Head of caudate nucleus (tissue), 42 donors: ENCODE results near the gene WDR46.
"Not testable (repeated sequence)": the region's sequence is repeated elsewhere in the genome, so short reads cannot be mapped to it uniquely, and the experiment has no call there.

Experiments used
- DNase-seq, 42 donors: peaks; one replicate each; pipeline versions ENCODE4 v3.0.0 to v3.0.0-alpha.2; 2020 to 2021; ENCODE audit warnings: mixed read lengths in 7 of 42
- intact Hi-C: fragments of 100-400 bp; cut with DNase I; formaldehyde crosslinking; loops from one replicate; pipeline ENCODE4 v1.15.0; 2022

The WDR46 gene

DNA sequence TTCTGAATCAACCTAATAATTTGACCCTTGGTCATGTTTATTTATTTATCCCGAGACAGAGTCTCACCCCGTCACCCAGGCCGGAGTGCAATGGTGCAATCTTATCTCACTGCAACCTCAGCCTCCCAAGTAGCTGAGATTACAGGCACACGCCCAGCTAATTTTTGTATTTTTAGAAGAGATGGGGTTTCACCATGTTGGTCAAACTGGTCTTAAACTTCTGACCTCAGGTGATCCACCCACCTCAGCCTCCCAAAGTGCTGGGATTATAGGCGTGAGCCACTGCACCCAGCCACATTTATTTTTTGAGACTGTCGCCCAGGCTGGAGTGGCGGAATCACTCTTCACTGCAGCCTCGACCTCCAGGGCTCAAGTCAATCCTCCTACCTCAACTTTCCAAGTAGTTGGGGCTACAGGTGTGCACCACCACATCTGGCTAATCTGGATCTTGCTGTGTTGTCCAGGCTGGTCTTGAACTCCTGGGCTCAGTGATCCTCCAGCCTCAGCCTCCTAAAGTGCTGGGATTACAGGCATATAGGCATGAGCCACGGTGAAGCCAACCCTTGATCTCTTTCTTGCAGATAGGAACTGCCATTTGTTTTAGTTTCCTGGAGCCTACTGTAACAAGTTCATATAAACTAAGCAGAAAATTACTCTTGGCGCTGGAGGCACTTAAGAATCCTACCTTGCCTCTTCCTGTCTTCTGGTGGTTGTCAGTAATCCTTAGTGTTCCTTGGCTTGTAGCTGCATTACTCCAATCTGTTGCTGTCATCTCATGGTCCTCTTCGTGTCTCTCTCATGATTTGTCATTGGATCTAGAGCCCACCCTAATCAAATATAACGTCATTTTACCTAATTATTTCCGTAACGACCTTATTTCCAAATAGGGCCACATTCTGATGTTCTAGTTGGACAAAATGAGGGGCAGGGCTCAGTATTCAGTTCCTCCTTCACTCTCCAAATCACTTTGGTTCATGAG is 14.8 kb downstream of the WDR46 start:
- intact Hi-C loops, result no loop called here
- DNase-seq, result no peak

- DNase-seq, result no peak
- intact Hi-C loops, result no loop called here
Observed at GRCh38 chr6:33273129-33273923, 15.7 kb downstream of the WDR46 start.

- intact Hi-C loops, result no loop called here
- DNase-seq, result no peak
Observed at GRCh38 chr6:33272275-33273128, 16.5 kb downstream of the WDR46 start.

- intact Hi-C loops, result no loop called here
- peak; percentile 83 to 99 (median 95) for DNase-seq
Observed at GRCh38 chr6:33271468-33272274, 17.4 kb downstream of the WDR46 start, which contains the start of the genes RPS18 and VPS52. TSS of gene RPS18 (plus strand) at chr6:33272075. CDS start at chr6:33272120, 45 bp downstream. TSS of gene VPS52 (minus strand) at chr6:33271876. CDS start at chr6:33271675, 201 bp downstream.

GRCh38 chr6:33271117-33271467 is 17.9 kb downstream of the WDR46 start:
- intact Hi-C loops, result no loop called here
- no peak for DNase-seq

GRCh38 chr6:33264015-33264414 is 25.0 kb downstream of the WDR46 start:
- DNase-seq, result no peak
- intact Hi-C loops, result no loop called here

DNA sequence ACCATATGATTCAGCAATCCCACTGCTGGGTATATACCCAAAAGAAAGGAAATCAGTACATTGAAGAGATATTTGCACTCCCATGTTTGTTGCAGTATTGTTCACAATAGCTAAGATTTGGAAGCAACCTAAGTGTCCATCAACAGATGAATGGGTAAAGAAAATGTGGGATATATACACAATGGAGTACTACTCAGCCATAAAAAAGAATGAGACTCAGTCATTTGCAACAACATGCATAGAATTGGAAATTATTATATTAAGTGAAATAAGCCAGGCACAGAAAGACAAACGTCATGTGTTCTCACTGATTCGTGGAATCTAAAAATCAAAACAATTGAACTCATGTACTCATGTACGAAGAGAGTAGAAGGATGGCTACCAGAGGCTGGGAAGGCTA is 26.5 kb downstream of the WDR46 start:
- intact Hi-C loops, DNase-seq: not testable (repeated sequence)

DNA sequence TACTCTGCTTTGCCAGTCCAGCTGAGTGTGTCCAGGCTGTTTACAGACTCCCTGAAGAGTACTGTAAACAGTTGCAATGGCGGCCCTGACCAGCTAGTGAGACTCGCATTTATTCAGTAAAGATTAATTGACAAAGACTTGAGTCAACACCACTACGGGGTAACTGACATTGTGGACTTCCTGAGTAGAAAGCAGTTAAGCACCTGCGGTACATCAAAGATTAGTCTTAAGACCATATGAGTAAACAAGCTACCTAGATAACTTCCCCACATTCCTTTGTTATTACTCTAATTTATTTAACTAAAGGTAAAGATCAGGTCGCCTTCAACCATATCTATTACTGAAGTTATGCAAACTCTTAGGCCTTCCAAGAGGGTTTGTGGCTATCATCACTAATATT is 30.0 kb downstream of the WDR46 start:
- intact Hi-C loops, result no loop called here
- DNase-seq, result no peak

DNA sequence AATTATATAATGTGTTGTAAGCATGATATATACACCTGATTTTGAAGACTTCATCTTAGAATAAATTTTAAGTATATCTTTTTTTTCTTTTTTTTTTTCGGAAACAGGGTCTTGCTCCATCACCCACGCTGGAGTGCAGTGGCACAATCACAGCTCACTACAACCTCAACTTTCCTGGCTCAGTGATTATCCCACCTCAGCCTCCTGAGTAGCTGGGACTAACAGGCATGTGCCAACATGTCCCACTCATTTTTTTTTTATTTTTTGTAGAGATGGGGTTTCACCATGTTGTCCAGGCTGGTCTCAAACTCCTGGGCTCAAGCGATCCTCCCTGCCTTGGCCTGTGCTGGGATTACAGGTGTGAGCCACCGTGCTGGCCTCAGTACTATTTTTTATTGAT is 34.4 kb downstream of the WDR46 start:
- intact Hi-C loops, result no loop called here
- DNase-seq, result no peak

- intact Hi-C loops, result no loop called here
- DNase-seq, result no peak
Observed at GRCh38 chr6:33252759-33253158, 36.3 kb downstream of the WDR46 start.

- intact Hi-C loops, result no loop called here
Observed at GRCh38 chr6:33251395-33252012, 37.5 kb downstream of the WDR46 start.

GRCh38 chr6:33250731-33251130 is 38.3 kb downstream of the WDR46 start:
- DNase-seq, result no peak
- intact Hi-C loops, result no loop called here

More at GRCh38 chr6:33251395-33252012, 37.5 kb downstream of the WDR46 start:
- DNase-seq, result no peak

DNA sequence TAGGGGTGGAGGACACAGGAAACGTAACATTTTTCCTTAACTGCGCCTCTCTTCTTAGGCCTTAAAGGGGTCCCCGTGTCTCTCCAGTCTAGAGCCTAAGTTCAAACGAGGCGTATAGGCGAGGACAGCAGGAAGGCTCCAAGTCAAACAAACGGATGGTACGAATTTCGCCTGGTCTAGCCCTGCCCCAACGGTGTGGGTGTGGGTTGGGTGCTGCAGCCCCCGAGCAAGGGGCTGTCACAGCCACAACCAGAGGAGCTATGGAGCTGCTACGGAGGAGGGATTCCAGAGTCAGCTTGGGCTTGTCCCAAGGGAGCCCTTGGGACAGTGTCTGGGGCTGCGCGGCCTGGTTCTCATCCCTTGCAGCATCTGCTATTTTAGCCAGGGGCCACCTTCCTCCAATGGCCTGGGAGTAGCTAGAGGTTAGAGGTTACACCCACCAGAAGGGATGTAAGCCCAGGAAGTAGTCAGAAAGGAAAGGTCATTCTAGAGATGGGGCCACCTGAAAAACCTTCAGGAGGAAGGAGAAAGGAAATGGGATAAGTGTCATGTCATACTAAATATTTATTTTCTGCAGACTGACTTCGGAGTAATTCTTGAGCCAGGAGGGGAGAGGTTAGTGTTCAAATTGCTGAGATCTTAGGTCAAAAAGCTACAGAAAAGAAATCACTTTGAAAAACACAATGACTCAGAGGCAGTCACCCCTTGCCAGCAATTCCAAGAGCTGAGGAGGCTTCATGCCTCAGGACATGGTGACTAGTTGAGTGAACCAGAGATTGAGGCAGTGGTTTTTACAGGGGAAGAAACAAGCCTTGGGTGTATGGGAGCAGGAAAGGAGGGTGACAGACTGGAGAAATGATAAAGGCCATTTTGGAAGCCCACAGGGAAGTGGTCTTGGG is 39.1 kb downstream of the WDR46 start:
- peak in 4 of 42 donors; percentile 7 to 29 (median 16) for DNase-seq
- intact Hi-C loops, result loop anchor here (2.0 to 10.0 kb wide), 5 partner anchors 37 to 235 kb away; partner anchors contain the start of genes HSD17B8, RXRB and SLC39A7

DNA sequence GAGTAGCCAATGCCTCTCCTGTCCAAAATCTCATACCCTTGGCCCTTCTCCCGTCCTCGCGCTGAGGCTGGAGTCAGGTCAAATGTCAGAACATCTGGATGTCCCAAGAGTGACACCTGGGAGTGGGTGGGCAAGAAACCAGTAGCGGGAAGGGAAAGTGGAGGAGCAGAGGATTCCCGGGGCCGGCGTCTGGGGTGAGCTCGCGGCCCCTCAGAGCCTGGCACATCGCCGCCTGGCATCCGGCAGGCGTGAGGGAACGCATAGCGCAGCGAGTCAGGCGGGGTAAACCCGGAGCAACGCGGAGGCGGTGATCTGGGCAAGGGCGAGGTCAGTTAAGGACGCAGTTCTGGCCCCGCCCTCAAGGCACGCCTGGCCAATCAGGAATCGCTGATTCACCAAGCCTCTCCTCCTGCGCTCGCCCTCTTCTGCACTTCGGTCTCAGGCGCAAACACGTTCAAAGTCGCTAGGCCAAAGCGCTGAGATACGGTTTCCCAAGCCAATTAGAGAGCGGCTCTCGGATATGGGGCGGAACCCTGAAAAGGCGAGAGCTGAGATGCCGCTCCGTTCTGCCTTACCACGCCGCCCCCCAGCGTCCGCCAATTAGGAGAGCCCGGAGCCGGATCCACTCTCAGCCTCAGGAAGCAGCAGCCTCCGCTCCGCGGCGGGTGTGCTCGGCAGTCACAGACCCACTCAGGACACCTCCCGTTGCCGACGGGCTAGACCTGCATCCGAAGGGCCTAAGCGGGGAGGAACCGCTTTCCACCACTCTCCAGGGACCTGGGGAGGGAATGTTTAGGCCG is 39.9 kb downstream of the WDR46 start:
- intact Hi-C loops, result loop anchor here (2.0 to 10.0 kb wide), 5 partner anchors 36 to 234 kb away; partner anchors contain the start of genes HSD17B8, RXRB and SLC39A7
- peak; percentile 90 to 99 (median 98) for DNase-seq

GRCh38 chr6:33248643-33248931 is 40.5 kb downstream of the WDR46 start:
- peak in 1 of 42 donors; percentile 42 for DNase-seq
- intact Hi-C loops, result loop anchor here (2.0 to 10.0 kb wide), 5 partner anchors 36 to 234 kb away; partner anchors contain the start of genes HSD17B8, RXRB and SLC39A7
